Measurements from ENCODE around the gene CLEC4F.

- TF ChIP-seq, protein P1, sequence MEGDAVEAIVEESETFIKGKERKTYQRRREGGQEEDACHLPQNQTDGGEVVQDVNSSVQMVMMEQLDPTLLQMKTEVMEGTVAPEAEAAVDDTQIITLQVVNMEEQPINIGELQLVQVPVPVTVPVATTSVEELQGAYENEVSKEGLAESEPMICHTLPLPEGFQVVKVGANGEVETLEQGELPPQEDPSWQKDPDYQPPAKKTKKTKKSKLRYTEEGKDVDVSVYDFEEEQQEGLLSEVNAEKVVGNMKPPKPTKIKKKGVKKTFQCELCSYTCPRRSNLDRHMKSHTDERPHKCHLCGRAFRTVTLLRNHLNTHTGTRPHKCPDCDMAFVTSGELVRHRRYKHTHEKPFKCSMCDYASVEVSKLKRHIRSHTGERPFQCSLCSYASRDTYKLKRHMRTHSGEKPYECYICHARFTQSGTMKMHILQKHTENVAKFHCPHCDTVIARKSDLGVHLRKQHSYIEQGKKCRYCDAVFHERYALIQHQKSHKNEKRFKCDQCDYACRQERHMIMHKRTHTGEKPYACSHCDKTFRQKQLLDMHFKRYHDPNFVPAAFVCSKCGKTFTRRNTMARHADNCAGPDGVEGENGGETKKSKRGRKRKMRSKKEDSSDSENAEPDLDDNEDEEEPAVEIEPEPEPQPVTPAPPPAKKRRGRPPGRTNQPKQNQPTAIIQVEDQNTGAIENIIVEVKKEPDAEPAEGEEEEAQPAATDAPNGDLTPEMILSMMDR (IDR thresholded peaks at IDR 0.05), result no peak
- no peak for TF ChIP-seq POLR2A (IDR thresholded peaks at IDR 0.05)
These were observed 45.3 kb downstream of the CLEC4F start for GRCh38 chr2:70775141-70775540.

Measured in heart left ventricle (tissue), 13 donors.